Cerebellar nuclear complex (tissue), 1 donor: ENCODE measurements around the gene MFAP3L.
"Not testable (repeated sequence)": the region's sequence is repeated elsewhere in the genome, so short reads cannot be mapped to it uniquely, and the experiment has no call there.

Experiments
- DNase-seq, 2 experiments: peaks; one replicate each; lab custom pipeline; 2025; lab: John Stamatoyannopoulos, UW

MFAP3L gene

GRCh38 chr4:169987327-169988228, 38.6 kb downstream of the MFAP3L start:
- no peak for DNase-seq

- no peak for DNase-seq
Observed at GRCh38 chr4:169986369-169986768, 39.8 kb downstream of the MFAP3L start.

- no peak for DNase-seq
Observed at GRCh38 chr4:169985881-169986280, 40.3 kb downstream of the MFAP3L start.

GRCh38 chr4:169984745-169985144, 41.5 kb downstream of the MFAP3L start:
- DNase-seq = no peak

GRCh38 chr4:169984173-169984572, 42.0 kb downstream of the MFAP3L start:
- DNase-seq = no peak

GRCh38 chr4:169976951-169977350, 49.2 kb downstream of the MFAP3L start:
- no peak for DNase-seq

GRCh38 chr4:169975838-169976796, 50.1 kb downstream of the MFAP3L start:
- no peak for DNase-seq

GRCh38 chr4:169975131-169975837, 50.9 kb downstream of the MFAP3L start:
- DNase-seq = no peak

- no peak for DNase-seq
Observed at GRCh38 chr4:169971456-169972015, 54.7 kb downstream of the MFAP3L start.

GRCh38 chr4:169968999-169969398, 57.2 kb downstream of the MFAP3L start:
- DNase-seq = no peak

- DNase-seq = no peak
Observed at GRCh38 chr4:169963998-169964397, 62.2 kb downstream of the MFAP3L start.

GRCh38 chr4:169959254-169959653, 66.9 kb downstream of the MFAP3L start:
- DNase-seq = no peak

GRCh38 chr4:169958629-169959028, 67.6 kb downstream of the MFAP3L start:
- DNase-seq = no peak

GRCh38 chr4:169957785-169958184, 68.4 kb downstream of the MFAP3L start:
- DNase-seq = no peak

GRCh38 chr4:169956091-169956843, 69.9 kb downstream of the MFAP3L start:
- no peak for DNase-seq

- no peak for DNase-seq
Observed at GRCh38 chr4:169955521-169955920, 70.7 kb downstream of the MFAP3L start.

GRCh38 chr4:169952236-169953002, 73.8 kb downstream of the MFAP3L start:
- no peak for DNase-seq

GRCh38 chr4:169948271-169948670, 77.9 kb downstream of the MFAP3L start:
- DNase-seq = no peak

GRCh38 chr4:169945636-169946035, 80.6 kb downstream of the MFAP3L start:
- no peak for DNase-seq

- DNase-seq = not testable (repeated sequence)
Observed at GRCh38 chr4:169943601-169944000, 82.6 kb downstream of the MFAP3L start.
